A673 (cell line): ENCODE measurements around the gene HNRNPUL2. TPM values are rescaled to one million over a fixed set of nuclear protein-coding genes. Genes with fewer than 3 reads are reported as not detected.
A peak's percentile ranks its signal among the peaks of the same experiment; 100 is the strongest.

Experiments
- BruUV-seq: library from RNA; stranded (reverse); fragments of 400-500 nt; replicated peaks from 2 replicates; lab custom pipeline; 2021; lab: Mats Ljungman, UMichigan
- CTCF ChIA-PET: fragments of 300-600 bp; sonication (Branson Sonifier 250); formaldehyde crosslinking; loops from one replicate; lab custom pipeline; 2022; ENCODE audit warnings: antibody characterized with exemption; lab: Charles Lee
- POLR2A ChIA-PET: fragments of 300-600 bp; sonication (Branson Sonifier 250); formaldehyde crosslinking; loops from one replicate; lab custom pipeline; 2022; ENCODE audit warnings: antibody characterized with exemption; ENCODE audit not compliant: low non-redundant PET; lab: Charles Lee
- DNase-seq: peaks from one replicate; pipeline ENCODE4 v3.0.0-alpha.2; 2015; ENCODE audit warnings: low spot score
- H3K27ac ChIP-seq: fragments of 200-600 bp; sonication (generic); 2 replicates; pipeline ENCODE4 v1.5.1; 2016; ENCODE audit warnings: mixed run types, low read depth, mild to moderate bottlenecking, mixed read lengths, antibody characterized with exemption, low read length; ENCODE audit not compliant: poor library complexity, severe bottlenecking
- H3K27me3 ChIP-seq: fragments of 200-600 bp; sonication (generic); replicated peaks from 2 replicates; pipeline ENCODE4 v1.6.1; 2017; ENCODE audit warnings: mixed run types, low read depth, mild to moderate bottlenecking, mixed read lengths, antibody characterized with exemption, low read length; ENCODE audit not compliant: insufficient read depth, poor library complexity
- H3K36me3 ChIP-seq: fragments of 200-600 bp; sonication (generic); 2 replicates; pipeline ENCODE4 v1.6.1; 2016; ENCODE audit warnings: mixed run types, mild to moderate bottlenecking, mixed read lengths, antibody characterized with exemption, low read length; ENCODE audit not compliant: insufficient read depth, poor library complexity, severe bottlenecking
- H3K4me1 ChIP-seq: fragments of 200-600 bp; sonication (generic); 2 replicates; pipeline ENCODE4 v1.6.1; 2017; ENCODE audit warnings: mixed run types, mild to moderate bottlenecking, mixed read lengths, antibody characterized with exemption, low read length; ENCODE audit not compliant: insufficient read depth, poor library complexity, severe bottlenecking
- H3K4me3 ChIP-seq: fragments of 200-600 bp; sonication (generic); 2 replicates; pipeline ENCODE4 v1.5.1; 2016; ENCODE audit warnings: low read depth, mixed run types, mild to moderate bottlenecking, mixed read lengths, low read length; ENCODE audit not compliant: poor library complexity, severe bottlenecking
- H3K9me3 ChIP-seq: fragments of 200-600 bp; sonication (generic); 2 replicates; pipeline ENCODE4 v1.6.1; 2016; ENCODE audit warnings: mixed run types, low read depth, mild to moderate bottlenecking, mixed read lengths, antibody characterized with exemption, low read length; ENCODE audit not compliant: poor library complexity, severe bottlenecking
- CTCF ChIP-seq: fragments of 300-800, 200-600 bp; sonication (generic); conservative IDR thresholded peaks from 2 replicates; pipeline ENCODE4 v1.5.1; 2017; ENCODE audit warnings: low read depth, mild to moderate bottlenecking, antibody characterized with exemption, low read length, moderate library complexity, mixed read lengths
- EZH2 ChIP-seq: fragments of 200-600 bp; sonication (generic); IDR thresholded peaks from 2 replicates; pipeline ENCODE4 v1.6.1; 2017; ENCODE audit warnings: borderline replicate concordance, low read depth, mild to moderate bottlenecking, mixed read lengths, antibody characterized with exemption, low read length; ENCODE audit not compliant: poor library complexity, severe bottlenecking
- intact Hi-C: fragments of 100-400 bp; cut with micrococcal nuclease; formaldehyde crosslinking; loops from one replicate; pipeline ENCODE4 v1.10.0; 2022; ENCODE audit not compliant: unreplicated experiment
- total RNA-seq: library from RNA; stranded (reverse); gene quantifications from 2 replicates; pipeline ENCODE4 v1.2.3, GENCODE V29; 2021

HNRNPUL2 gene
- total RNA-seq, 1 experiment from 2014 or later: 104 TPM

GRCh38 chr11:62688491-62688890 lies 38.8 kb downstream of the HNRNPUL2 start:
- no peak for DNase-seq
- BruUV-seq: no TSS peak
- Histone ChIP-seq H3K9me3 (no peaks in the 10 kb centered on the region), H3K27ac (peak overlapping the region; percentile 42), H3K27me3 (no peaks in the 10 kb centered on the region), H3K4me3 (no peak overlapping the region), H3K36me3 (peaks cover 31% of the 10 kb centered on the region), H3K4me1 (peaks cover 12% of the 10 kb centered on the region)
- ChIA-PET CTCF (no interaction called here), POLR2A (no interaction called here)
- intact Hi-C loops: no loop called here
- TF ChIP-seq EZH2 (no peak), CTCF (no peak)

- H3K9me3 ChIP-seq: no peaks in the 10 kb centered on the region
- TF ChIP-seq EZH2 (no peak), CTCF (no peak)
- no TSS peak for BruUV-seq
- ChIA-PET CTCF (interaction anchor here (0.6 kb wide), 1 partner anchor 8 kb away, joined by 9 read pairs; no protein-coding TSS in a partner anchor), POLR2A (no interaction called here)
- no peak for DNase-seq
- intact Hi-C loops: no loop called here
- H3K27me3 ChIP-seq: no peaks in the 10 kb centered on the region
- peaks cover 12% of the 10 kb centered on the region for H3K4me1 ChIP-seq
- peak overlapping the region; percentile 42 for H3K27ac ChIP-seq
- peaks cover 24% of the 10 kb centered on the region for H3K36me3 ChIP-seq
- no peak overlapping the region for H3K4me3 ChIP-seq
Measured at GRCh38 chr11:62687508-62688396, 39.5 kb downstream of the HNRNPUL2 start.

- CTCF ChIA-PET: interaction anchor here (0.6 kb wide), 1 partner anchor 258 kb away, joined by 6 read pairs; no protein-coding TSS in a partner anchor
- POLR2A ChIA-PET: no interaction called here
Measured at GRCh38 chr11:62682518-62682917, 44.7 kb downstream of the HNRNPUL2 start.

More at GRCh38 chr11:62682518-62682917, 44.7 kb downstream of the HNRNPUL2 start:
- H3K36me3 ChIP-seq: peaks cover 2% of the 10 kb centered on the region
- H3K27me3 ChIP-seq: no peaks in the 10 kb centered on the region
- no peak for DNase-seq
- H3K4me1 ChIP-seq: peaks cover 15% of the 10 kb centered on the region
- no peaks in the 10 kb centered on the region for H3K9me3 ChIP-seq
- no TSS peak for BruUV-seq
- intact Hi-C loops: no loop called here
- H3K27ac ChIP-seq: no peak overlapping the region
- no peak overlapping the region for H3K4me3 ChIP-seq
- TF ChIP-seq EZH2: no peak
